GM12878 (cell line): ENCODE results near the gene COL5A1. TPM values are rescaled to one million over a fixed set of nuclear protein-coding genes. Genes with fewer than 3 reads are reported as not detected.

Source experiments
- ATAC-seq: fragments of 200-7000 bp; cut with Tn5 transposase; 3 replicates; pipeline ENCODE4 v1.9.1; 2020; ENCODE audit warnings: mild to moderate bottlenecking, moderate library complexity
- BruUV-seq: library from RNA; stranded (reverse); fragments of 400-500 nt; replicated peaks from 2 replicates; lab custom pipeline; 2021; lab: Mats Ljungman, UMichigan
- CTCF ChIA-PET: fragments of 300-600 bp; sonication (Branson Sonifier 250); formaldehyde crosslinking; extraction: SDS; loops from one replicate; lab custom pipeline; 2021; ENCODE audit warnings: inconsistent platforms; lab: Yijun Ruan, JAX
- POLR2A ChIA-PET: fragments of 350-600 bp; formaldehyde crosslinking; extraction: SDS; loops from one replicate; lab custom pipeline; 2021; ENCODE audit warnings: inconsistent platforms; lab: Charles Lee
- RAD21 ChIA-PET: fragments of 300-600 bp; sonication (Branson Sonifier 250); formaldehyde crosslinking; loops from one replicate; lab custom pipeline; 2023; ENCODE audit warnings: antibody characterized with exemption; ENCODE audit not compliant: unreplicated experiment; lab: Charles Lee
- SMC1A ChIA-PET: fragments of 300-600 bp; sonication (Branson Sonifier 250); formaldehyde crosslinking; loops from one replicate; lab custom pipeline; 2023; ENCODE audit not compliant: unreplicated experiment, uncharacterized antibody; lab: Charles Lee
- DNase-seq: peaks from one replicate; pipeline ENCODE4 v3.0.0-alpha.2; 2011; ENCODE audit warnings: low read depth, low spot score
- FAIRE-seq: peaks from 3 replicates; lab custom pipeline; 2011; peaks lifted over from hg19 to GRCh38; lab: Jason Lieb, UNC
- H2AFZ ChIP-seq: 2 replicates; pipeline ENCODE4 v1.6.0; 2011; ENCODE audit warnings: low read depth, low read length, control low read depth; ENCODE audit not compliant: control insufficient read depth
- H3K27ac ChIP-seq: 2 replicates; pipeline ENCODE4 v1.5.1; 2011; ENCODE audit warnings: control low read depth; ENCODE audit not compliant: control insufficient read depth, insufficient read depth
- H3K27me3 ChIP-seq, 2 experiments: replicated peaks in 1 of 2; 2 replicates each; pipeline versions ENCODE4 v1.6.0 to v1.6.1; 2011; ENCODE audit warnings: low read length in 1 of 2; ENCODE audit not compliant: control insufficient read depth in 2 of 2, insufficient read depth in 2 of 2
- H3K36me3 ChIP-seq, 2 experiments: 2 replicates each; pipeline ENCODE4 v1.5.1; 2011; ENCODE audit warnings: low read length in 1 of 2; ENCODE audit not compliant: control insufficient read depth in 2 of 2, insufficient read depth in 2 of 2
- H3K4me1 ChIP-seq: 2 replicates; pipeline ENCODE4 v1.6.1; 2011; ENCODE audit warnings: mild to moderate bottlenecking, low read length, moderate library complexity, mixed read lengths; ENCODE audit not compliant: control insufficient read depth, insufficient read depth
- H3K4me2 ChIP-seq: 2 replicates; pipeline ENCODE4 v1.6.0; 2011; ENCODE audit warnings: control low read depth; ENCODE audit not compliant: control insufficient read depth, insufficient read depth
- H3K4me3 ChIP-seq: fragments of 200-600 bp; sonication (generic); 2 replicates; pipeline ENCODE4 v1.5.1; 2016
- H3K79me2 ChIP-seq: 2 replicates; pipeline ENCODE4 v1.6.0; 2011; ENCODE audit warnings: low read length; ENCODE audit not compliant: control insufficient read depth, insufficient read depth
- H3K9ac ChIP-seq: 2 replicates; pipeline ENCODE4 v1.8.0; 2011; ENCODE audit warnings: low read length, control low read depth, mixed read lengths; ENCODE audit not compliant: control insufficient read depth, insufficient read depth
- H3K9me3 ChIP-seq: replicated peaks from 3 replicates; pipeline ENCODE4 v1.5.1; 2011; ENCODE audit warnings: mild to moderate bottlenecking, low read length; ENCODE audit not compliant: control insufficient read depth, insufficient read depth
- H4K20me1 ChIP-seq: 2 replicates; pipeline ENCODE4 v1.6.0; 2011; ENCODE audit not compliant: control insufficient read depth, insufficient read depth
- BHLHE40 ChIP-seq, 2 experiments: fragments of 450-650 bp in 1 of 2; IDR thresholded peaks; 2 replicates each; pipeline ENCODE4 v1.6.1; 2011 to 2017; ENCODE audit warnings: low read depth in 2 of 2, borderline replicate concordance in 1 of 2, improper control_type of control experiment in 1 of 2, low read length in 1 of 2, mild to moderate bottlenecking in 1 of 2
- CBX3 ChIP-seq: fragments of 200-600 bp; sonication (generic); IDR thresholded peaks from 2 replicates; pipeline ENCODE4 v1.6.1; 2016; ENCODE audit warnings: low read depth, borderline replicate concordance
- CHD1 ChIP-seq: IDR thresholded peaks from 2 replicates; pipeline ENCODE4 v1.6.1; 2012; ENCODE audit warnings: low read depth, low read length, improper control_type of control experiment
- E2F8 ChIP-seq: fragments of 450-650 bp; IDR thresholded peaks from 2 replicates; pipeline ENCODE4 v1.6.1; 2018; ENCODE audit warnings: mild to moderate bottlenecking, low read depth, moderate library complexity; ENCODE audit not compliant: partially characterized antibody
- ETV6 ChIP-seq, 2 experiments: fragments of 450-650 bp in 1 of 2; IDR thresholded peaks in 1 of 2; conservative IDR thresholded peaks in 1 of 2; 2 replicates each; pipeline ENCODE4 v1.6.1; 2014; ENCODE audit warnings: antibody characterized with exemption in 1 of 2, borderline replicate concordance in 1 of 2, low read depth in 1 of 2, mild to moderate bottlenecking in 1 of 2, moderate library complexity in 1 of 2
- JUNB ChIP-seq: IDR thresholded peaks from 2 replicates; pipeline ENCODE4 v1.6.1; 2016; ENCODE audit warnings: antibody characterized with exemption, mild to moderate bottlenecking
- KAT2A ChIP-seq: conservative IDR thresholded peaks from 2 replicates; pipeline ENCODE4 v1.6.1; 2011; ENCODE audit warnings: low read depth, low read length; ENCODE audit not compliant: control insufficient read depth
- USF2 ChIP-seq: IDR thresholded peaks from 2 replicates; pipeline ENCODE4 v1.6.1; 2011; ENCODE audit warnings: low read depth, low read length, improper control_type of control experiment, borderline replicate concordance
- WGBS: methylation state at CpG from one replicate; pipeline ENCODE4 v1.1.6; 2016; ENCODE audit warnings: low lambda C conversion rate; ENCODE audit not compliant: insufficient replicate concordance, insufficient coverage; ENCODE audit errors: missing lambda C conversion rate; 5-methylcytosine and 5-hydroxymethylcytosine counted together
- in situ Hi-C: fragments of 300-500 bp; cut with MboI; formaldehyde crosslinking; loops from 9 replicates; pipeline ENCODE4 v1.14.3; 2018; ENCODE audit warnings: mixed read lengths
- intact Hi-C: fragments of 100-400 bp; cut with micrococcal nuclease; formaldehyde crosslinking; loops from one replicate; pipeline ENCODE4 v1.14.2; 2022; ENCODE audit not compliant: unreplicated experiment
- polyA plus RNA-seq, 11 experiments: library from polyadenylated mRNA; depleted of rRNA in 4 of 11; unstranded in 6 of 11; stranded (reverse) in 5 of 11; fragments of >200 nt; fragmentation: Nextera tagmentation in 4 of 11; fragmentation: Illumina TruSeq in 1 of 11; extraction: Ambion mirVana in 4 of 11; extraction: Trizol in 1 of 11; gene quantifications; 1 replicate in 1 of 11; 2 replicates in 10 of 11; pipeline versions ENCODE4 v1.2.1 to v1.2.3, GENCODE V29; 2011 to 2016; ENCODE audit warnings: inconsistent platforms in 2 of 11, missing spikeins in 2 of 11, low read depth in 1 of 11
- total RNA-seq, 4 experiments: library from RNA; depleted of rRNA in 3 of 4; stranded (reverse); fragments of >200 nt in 3 of 4; fragmentation: Illumina TruSeq in 1 of 4; extraction: Trizol in 1 of 4; gene quantifications; 2 replicates each; pipeline versions ENCODE4 v1.2.1 to v1.2.3, GENCODE V29; 2013 to 2021
- TF ChIP-seq, protein P1 (sequence below): fragments of 450-650 bp; IDR thresholded peaks from 2 replicates; pipeline ENCODE4 v1.6.1; 2017; ENCODE audit warnings: low read depth, mild to moderate bottlenecking, moderate library complexity
- TF ChIP-seq, protein P2 (sequence below): fragments of 450-650 bp; IDR thresholded peaks from 2 replicates; pipeline ENCODE4 v1.6.1; 2016; ENCODE audit warnings: mild to moderate bottlenecking

The COL5A1 gene
- total and polyA plus RNA-seq, 10 of the 15 experiments (the other 5 are each of a cell fraction or from before 2014, with no cell fraction given) = under 0.01 to 0.15 (median 0.13) TPM; not detected in 4

- no peak for TF ChIP-seq CHD1
- no peak for TF ChIP-seq KAT2A
- TF ChIP-seq ETV6 (conservative IDR thresholded peaks at IDR 0.05 in 1 of 2, IDR thresholded peaks at IDR 0.05 in 1 of 2; ENCODE audit: borderline replicate concordance in 1 of 2, low read depth in 1 of 2) = no peak
- no peak for TF ChIP-seq USF2
- no peak for TF ChIP-seq BHLHE40 (IDR thresholded peaks at IDR 0.05; ENCODE audit: borderline replicate concordance in 1 of 2, low read depth in 2 of 2, low read length in 1 of 2)
These were observed 90.9 kb downstream of the COL5A1 start (continued) for GRCh38 chr9:134732392-134733110.

DNA sequence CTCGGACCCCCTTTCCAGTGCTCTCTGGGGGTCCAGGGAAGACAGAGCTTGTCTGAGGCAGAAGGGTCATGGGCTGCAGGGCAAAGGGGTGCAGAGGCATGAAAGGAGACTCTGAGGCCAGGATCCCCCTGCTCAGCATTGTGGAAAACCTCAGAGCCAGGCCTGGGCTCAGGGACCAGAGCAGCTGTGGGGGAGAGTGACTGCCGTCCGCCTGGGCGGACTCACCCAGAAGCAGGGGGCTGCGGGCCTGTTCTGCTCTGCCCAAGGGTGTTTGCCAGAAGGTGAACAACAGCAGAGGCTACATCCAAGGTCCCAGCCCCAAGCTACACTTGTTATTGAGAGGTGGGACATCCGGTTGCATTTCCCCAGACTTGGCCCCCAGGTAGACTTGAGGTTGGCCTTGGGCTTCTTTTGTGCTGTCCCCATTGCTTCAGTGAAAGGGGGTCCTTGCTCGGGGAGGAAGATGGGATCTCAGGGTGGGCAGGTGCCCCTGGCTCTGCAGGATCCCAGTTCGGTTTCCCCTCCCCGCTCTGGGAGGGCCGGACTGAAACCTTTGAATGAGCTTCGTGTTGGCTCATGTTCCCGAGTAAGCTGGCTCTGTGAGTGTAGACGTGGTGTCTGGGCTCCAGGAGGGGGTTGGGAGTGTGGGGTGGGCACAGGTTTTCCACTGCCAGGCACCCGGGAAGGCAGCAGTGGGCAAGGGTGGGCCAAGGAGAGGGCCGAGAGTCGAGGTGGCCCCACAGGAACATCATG is 92.1 kb downstream of the COL5A1 start:
- intact Hi-C loops = no loop called here
- no peak overlapping the region for H3K4me2 ChIP-seq
- POLR2A ChIA-PET = no interaction called here

More for the DNA sequence above, 92.1 kb downstream of the COL5A1 start:
- Histone ChIP-seq H3K27ac (no peak overlapping the region), H3K9me3 (no peaks in the 10 kb centered on the region), H3K36me3 (no peaks in the 10 kb centered on the region), H4K20me1 (no peaks in the 10 kb centered on the region), H3K4me1 (no peaks in the 10 kb centered on the region), H3K4me3 (no peak overlapping the region), H3K27me3 (no peaks in the 10 kb centered on the region), H3K9ac (no peak overlapping the region), H2AFZ (no peak overlapping the region), H3K79me2 (no peaks in the 10 kb centered on the region)
- in situ Hi-C loops = no loop called here
- no TSS peak for BruUV-seq
- WGBS = 9% methylated on average over 16 of the region's 16 CpGs
- RAD21 ChIA-PET = no interaction called here
- TF ChIP-seq JUNB (no peak), E2F8 (no peak), CBX3 (no peak)
- TF ChIP-seq, protein P1, sequence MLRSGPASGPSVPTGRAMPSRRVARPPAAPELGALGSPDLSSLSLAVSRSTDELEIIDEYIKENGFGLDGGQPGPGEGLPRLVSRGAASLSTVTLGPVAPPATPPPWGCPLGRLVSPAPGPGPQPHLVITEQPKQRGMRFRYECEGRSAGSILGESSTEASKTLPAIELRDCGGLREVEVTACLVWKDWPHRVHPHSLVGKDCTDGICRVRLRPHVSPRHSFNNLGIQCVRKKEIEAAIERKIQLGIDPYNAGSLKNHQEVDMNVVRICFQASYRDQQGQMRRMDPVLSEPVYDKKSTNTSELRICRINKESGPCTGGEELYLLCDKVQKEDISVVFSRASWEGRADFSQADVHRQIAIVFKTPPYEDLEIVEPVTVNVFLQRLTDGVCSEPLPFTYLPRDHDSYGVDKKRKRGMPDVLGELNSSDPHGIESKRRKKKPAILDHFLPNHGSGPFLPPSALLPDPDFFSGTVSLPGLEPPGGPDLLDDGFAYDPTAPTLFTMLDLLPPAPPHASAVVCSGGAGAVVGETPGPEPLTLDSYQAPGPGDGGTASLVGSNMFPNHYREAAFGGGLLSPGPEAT = no peak
- TF ChIP-seq, protein P2, sequence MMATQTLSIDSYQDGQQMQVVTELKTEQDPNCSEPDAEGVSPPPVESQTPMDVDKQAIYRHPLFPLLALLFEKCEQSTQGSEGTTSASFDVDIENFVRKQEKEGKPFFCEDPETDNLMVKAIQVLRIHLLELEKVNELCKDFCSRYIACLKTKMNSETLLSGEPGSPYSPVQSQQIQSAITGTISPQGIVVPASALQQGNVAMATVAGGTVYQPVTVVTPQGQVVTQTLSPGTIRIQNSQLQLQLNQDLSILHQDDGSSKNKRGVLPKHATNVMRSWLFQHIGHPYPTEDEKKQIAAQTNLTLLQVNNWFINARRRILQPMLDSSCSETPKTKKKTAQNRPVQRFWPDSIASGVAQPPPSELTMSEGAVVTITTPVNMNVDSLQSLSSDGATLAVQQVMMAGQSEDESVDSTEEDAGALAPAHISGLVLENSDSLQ = no peak
- FAIRE-seq (no peak), DNase-seq (no peak), ATAC-seq (no peak)
- SMC1A ChIA-PET = no interaction called here
- CTCF ChIA-PET = interaction anchor here (1.5 kb wide), 1 partner anchor 249 kb away, joined by 3 read pairs; no protein-coding TSS in a partner anchor
